ENCODE data around the gene NEUROD2. TPM values are rescaled to one million over a fixed set of nuclear protein-coding genes. Genes with fewer than 3 reads are reported as not detected.

The NEUROD2 gene
- total and polyA plus RNA-seq, 2 of the 8 experiments (the other 6 are each of a cell fraction or from before 2014, with no cell fraction given) = not detected

DNA sequence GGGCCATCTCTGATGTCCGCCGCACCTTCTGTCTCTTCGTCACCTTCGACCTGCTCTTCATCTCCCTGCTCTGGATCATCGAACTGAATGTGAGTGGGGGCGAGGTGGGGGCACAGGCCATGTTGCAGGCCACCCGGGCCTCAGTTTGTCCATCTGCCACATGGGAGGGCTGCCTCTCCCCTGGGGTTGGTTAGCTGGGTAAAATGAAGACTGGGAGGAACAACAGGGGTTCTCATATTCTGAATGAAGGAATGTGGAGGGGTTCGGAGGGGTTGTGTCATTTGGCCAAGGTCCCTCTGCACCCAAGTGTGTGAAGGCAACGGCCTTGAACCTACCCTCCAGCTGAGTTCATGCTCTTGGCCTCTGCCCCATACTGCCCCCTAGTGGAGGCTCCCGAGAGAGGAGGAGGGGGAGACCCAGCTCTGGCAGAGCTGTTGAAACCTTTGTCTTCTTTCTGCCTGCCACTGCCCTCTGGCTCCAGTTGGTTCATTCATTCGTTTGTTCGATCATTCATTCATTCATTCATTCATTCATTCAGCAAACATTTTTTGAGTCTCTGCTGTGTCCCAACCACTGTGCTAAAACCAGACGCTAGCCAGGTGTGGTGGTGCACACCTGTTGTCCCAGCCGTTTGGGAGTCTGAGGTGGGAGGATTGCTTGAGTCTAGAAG, 46.1 kb upstream of the NEUROD2 start (continued):
- TF ChIP-seq, protein P1, sequence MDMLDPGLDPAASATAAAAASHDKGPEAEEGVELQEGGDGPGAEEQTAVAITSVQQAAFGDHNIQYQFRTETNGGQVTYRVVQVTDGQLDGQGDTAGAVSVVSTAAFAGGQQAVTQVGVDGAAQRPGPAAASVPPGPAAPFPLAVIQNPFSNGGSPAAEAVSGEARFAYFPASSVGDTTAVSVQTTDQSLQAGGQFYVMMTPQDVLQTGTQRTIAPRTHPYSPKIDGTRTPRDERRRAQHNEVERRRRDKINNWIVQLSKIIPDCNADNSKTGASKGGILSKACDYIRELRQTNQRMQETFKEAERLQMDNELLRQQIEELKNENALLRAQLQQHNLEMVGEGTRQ (IDR thresholded peaks at IDR 0.05; ENCODE audit: low read length) = no peak
- TF ChIP-seq KDM4A (IDR thresholded peaks at IDR 0.05; ENCODE audit: low read depth, low read length, severe bottlenecking) (no peak), SIN3A (conservative IDR thresholded peaks at IDR 0.05 in 1 of 2, IDR thresholded peaks at IDR 0.05 in 1 of 2; ENCODE audit: low read depth in 1 of 2, low read length in 2 of 2) (peak in 1 of 2 experiments; percentile 71; a peak in 2 of 4 replicates)
- TF ChIP-seq, protein P2, sequence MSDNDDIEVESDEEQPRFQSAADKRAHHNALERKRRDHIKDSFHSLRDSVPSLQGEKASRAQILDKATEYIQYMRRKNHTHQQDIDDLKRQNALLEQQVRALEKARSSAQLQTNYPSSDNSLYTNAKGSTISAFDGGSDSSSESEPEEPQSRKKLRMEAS (IDR thresholded peaks at IDR 0.05) = 0 out of 2 replicates have a peak, but pooled peaks have one; percentile 17
